NK-92 treated with Interleukin-12 subunit alpha and Interleukin-12 subunit beta, amount 100 ng/mL, for 24 hours (cell line): ENCODE results near the gene PITPNM1.
"Not testable (repeated sequence)": the region's sequence is repeated elsewhere in the genome, so short reads cannot be mapped to it uniquely, and the experiment has no call there.

Experiments used
- DNase-seq: peaks from one replicate; lab custom pipeline; 2025; lab: John Stamatoyannopoulos, UW

The PITPNM1 gene

DNA sequence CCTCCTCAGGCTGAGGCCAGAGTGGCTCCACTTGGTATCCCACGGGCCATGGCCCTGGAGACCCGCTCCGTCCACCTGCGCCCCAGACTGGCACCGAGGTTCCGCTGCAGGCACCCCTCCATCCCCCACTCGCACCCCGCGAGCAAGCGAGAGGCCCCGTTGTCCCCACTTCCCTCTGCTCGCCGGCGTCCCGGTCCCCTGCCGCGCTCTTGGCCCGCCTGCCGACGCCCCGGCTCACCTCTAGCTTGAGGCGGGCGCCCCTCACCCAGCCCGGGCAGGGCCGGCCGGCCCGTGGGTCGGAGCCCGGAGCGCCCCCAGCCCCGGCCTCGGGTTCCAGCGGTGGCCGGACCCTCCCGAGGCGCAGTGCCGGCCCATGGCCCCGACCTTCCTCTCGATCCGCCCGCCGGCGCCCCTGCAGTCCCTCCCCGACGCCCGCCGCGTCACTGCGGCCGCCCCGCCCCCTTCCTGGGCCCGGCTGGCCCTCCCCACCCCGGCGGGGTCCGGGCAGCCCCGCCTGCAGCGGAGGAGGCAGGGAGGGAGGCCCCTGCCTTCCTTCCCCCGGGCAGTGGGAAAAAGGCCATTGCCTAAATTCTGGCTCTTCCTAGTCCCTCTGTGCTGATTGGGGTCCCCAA is at the start of gene PITPNM1:
PITPNM1 (minus strand) TSS at position 414 of the 632 bp plus-strand sequence. CDS start 1,183 bp downstream, outside the sequence.
- peak; percentile 58 for DNase-seq

- not testable (repeated sequence) for DNase-seq
These were observed 46.5 kb upstream of the PITPNM1 start for GRCh38 chr11:67551697-67552096.

GRCh38 chr11:67551127-67551526 is 46.0 kb upstream of the PITPNM1 start:
- DNase-seq: no peak

DNA sequence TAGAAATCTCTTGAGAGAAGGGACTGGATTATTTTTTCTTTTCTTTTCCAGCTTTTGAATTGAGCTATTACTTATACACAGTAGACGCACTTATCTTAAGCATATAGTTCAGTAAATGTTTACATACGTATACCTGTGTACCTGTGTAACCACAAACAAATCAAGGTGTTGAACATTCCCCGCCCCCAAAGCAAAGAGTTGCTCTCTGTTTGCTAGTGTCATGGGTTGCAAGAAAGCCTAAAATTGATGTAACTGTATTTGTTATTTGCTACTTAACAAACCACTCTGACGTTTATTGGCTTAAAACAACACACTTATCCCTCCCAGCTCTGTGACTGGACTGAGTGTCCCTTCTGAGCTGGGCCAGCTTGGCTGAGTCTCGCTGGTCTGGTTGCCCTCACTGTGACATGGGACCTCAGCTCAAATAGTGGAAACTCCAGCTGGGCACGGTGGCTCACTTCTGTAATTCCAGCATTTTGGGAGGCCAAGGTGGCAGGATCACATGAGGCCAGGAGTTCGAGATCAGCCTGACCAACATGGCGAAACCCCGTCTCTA is 43.5 kb upstream of the PITPNM1 start:
- DNase-seq: no peak

DNA sequence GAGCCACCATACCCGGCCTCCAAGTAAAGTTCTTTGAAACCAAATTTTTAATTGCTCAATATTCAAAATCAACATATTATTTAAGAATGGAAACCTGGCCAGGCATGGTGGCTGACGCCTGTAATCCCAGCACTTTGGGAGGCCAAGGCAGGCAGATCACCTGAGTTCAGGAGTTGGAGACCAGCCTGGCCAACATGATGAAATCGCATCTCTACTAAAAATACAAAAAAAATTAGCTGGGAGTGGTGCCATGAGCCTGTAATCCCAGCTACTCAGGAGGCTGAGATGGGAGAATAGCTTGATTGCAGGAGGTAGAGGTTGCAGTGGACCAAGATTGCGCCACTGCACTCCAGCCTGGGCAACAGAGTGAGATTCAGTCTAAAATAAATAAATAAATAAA is 42.9 kb upstream of the PITPNM1 start:
- not testable (repeated sequence) for DNase-seq

DNA sequence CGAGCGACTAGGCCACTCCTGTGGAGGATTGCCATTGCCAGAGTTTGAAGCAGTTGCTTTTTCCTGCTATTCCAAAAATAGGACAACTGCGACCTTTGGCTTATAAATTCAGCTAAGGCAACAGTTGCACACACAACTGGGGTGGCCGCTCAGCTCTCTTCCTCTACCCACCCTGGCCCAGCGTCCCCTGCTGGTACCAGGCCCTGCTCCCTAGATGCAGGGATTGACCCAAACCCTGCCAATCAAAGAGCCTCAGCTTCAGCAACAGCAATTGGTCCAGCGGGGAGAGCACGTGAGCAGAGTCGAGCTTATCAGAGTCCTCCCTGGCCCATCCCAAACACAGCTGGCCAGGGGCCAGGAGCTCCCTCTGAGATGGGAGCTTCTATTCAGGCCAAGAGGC is 40.1 kb upstream of the PITPNM1 start:
- no peak for DNase-seq

DNA sequence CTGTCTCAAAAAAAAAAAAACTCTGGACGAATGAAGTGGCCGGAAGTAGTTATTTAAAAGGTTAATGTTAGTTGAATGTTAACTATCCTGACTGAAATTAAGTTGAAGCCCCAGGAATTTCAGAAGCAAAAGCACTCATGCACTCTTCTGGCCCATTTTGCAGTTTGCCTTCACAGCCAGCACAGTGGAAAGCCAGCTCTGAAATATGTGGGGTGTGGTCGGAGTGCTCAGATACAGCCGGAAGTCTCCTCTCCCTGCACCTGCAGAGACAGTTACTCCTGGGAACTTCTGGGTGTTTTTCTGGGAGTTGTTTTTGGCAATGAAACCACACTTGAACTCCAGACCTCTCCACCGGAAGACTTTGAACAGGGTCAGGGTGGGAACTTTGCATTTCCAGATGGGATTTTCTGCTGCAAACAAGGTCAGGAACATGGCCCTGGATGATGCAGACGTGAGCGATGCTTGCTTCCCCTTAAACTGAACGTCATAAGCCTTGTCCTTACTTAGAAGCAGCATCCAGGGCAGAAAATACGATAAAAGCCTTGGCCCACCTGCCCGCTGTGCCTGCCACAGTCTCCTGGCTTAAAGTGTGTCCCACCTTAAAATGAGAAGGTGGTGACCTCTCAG is 39.6 kb upstream of the PITPNM1 start:
- no peak for DNase-seq

DNA sequence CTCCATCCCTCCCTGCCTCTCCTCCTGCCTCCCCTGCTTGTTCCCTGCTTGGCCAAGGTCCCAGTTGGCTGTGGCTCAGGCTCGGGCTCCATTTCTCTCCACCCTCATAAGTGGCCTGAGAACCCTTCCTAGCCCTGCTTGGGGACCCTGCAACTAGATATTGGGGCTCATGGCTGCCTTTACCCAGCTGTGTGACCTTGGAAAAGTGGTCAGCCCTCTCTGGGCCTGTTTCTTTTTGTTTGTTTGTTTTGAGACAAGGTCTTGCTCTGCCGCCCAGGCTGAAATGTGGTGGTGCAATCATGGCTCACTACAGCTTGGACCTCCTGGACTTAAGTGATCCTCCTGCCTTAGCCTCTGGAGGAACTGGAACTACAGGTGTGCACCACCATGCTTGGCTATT is 38.4 kb upstream of the PITPNM1 start:
- DNase-seq: no peak

GRCh38 chr11:67542971-67543370 is 37.8 kb upstream of the PITPNM1 start:
- DNase-seq: no peak

DNA sequence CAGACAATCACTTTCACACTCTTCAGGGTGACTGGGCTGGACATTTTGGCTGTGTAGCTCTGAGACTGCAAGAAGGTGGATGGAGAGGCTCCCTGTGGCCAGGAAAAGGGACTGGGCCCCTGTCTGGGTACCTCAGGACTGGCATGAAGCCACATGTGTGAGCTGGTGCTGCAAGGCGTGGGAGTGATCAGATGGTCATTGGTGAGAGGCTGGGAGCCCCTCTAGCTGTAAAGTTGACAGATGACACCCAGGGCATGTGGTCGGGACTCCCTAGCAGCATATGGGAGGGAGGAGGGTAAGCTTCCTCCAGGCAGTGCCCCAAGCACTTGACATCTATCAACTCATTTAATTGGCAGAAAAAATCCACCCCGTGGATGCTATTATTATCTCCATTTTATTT is 37.0 kb upstream of the PITPNM1 start:
- no peak for DNase-seq

- DNase-seq: no peak
These were observed 36.0 kb upstream of the PITPNM1 start for GRCh38 chr11:67541198-67541597.

DNA sequence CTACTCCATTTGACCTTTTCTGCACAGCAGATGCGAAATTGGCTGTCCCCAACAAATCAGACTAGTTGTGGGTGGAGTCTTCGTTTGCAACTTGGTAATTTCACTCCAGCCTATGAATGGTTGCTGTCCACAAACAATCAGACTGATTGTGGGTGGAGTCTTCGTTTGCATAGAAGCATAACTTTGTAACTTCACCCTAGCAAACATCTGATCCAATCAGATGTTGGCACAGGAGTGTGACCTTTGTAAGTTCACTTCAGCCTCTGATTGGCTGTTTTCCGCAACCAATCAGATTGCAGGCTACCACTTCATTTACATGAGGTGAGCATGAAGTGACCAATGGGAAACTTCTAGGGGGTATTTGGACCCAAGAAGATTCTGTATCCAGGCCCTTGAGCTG is 34.4 kb upstream of the PITPNM1 start:
- DNase-seq: no peak

GRCh38 chr11:67538823-67539505 is 33.8 kb upstream of the PITPNM1 start:
- DNase-seq: no peak

- DNase-seq: no peak
These were observed 33.1 kb upstream of the PITPNM1 start for GRCh38 chr11:67538306-67538705.

DNA sequence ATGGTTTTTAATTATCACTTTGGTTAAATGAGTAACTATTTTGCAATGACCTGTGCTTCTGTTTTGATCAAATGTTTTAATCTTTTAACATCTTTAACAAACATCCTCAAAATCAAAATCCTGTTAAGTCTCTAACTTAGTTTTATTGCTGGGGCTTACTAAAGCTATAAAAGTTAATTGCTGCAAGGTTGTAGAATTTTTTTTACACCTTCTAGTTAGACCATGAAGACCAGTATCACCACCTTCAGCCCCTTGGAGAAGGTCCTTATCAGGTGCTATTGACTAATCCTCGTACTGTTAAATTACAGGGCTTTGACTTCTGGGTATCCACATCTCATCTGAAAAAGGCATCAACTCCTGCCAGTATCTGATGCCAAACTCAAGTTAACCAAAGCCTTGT is 30.4 kb upstream of the PITPNM1 start:
- DNase-seq: no peak

GRCh38 chr11:67534070-67534679 is 29.0 kb upstream of the PITPNM1 start:
- no peak for DNase-seq

GRCh38 chr11:67532889-67533288 is 27.7 kb upstream of the PITPNM1 start:
- no peak for DNase-seq

DNA sequence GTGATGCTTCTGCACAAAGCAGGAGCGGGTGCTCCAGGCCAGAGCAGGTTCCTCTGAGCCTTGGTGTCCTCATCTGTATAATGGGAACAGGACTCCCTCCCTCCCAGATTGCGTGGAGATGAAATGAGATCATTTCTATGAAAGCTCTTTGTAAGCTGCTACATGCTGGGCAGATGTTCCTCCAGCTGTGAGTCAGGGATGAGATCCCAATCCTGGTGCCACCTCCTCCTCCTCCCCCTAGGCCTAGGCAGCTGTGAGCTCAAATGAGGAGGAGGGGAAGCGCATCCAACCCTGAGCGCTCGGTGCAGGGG is 25.1 kb upstream of the PITPNM1 start:
- DNase-seq: no peak

GRCh38 chr11:67528376-67528775 is 23.2 kb upstream of the PITPNM1 start:
- no peak for DNase-seq

- no peak for DNase-seq
These were observed 20.3 kb upstream of the PITPNM1 start for GRCh38 chr11:67525275-67525976.

- DNase-seq: no peak
These were observed 19.3 kb upstream of the PITPNM1 start for GRCh38 chr11:67524480-67524808.
